ENCODE data around the gene ARHGEF6. TPM values are rescaled to one million over a fixed set of nuclear protein-coding genes. Genes with fewer than 3 reads are reported as not detected.

ARHGEF6 gene
- total and polyA plus RNA-seq, 12 donors, result 9.1 to 37.9 (median 25.0) TPM

GRCh38 chrX:136660896-136661295 lies 119.8 kb downstream of the ARHGEF6 start:
- no peaks in the 10 kb centered on the region for H3K36me3 ChIP-seq (replicated peaks in 1 of 2)
- H3K4me1 ChIP-seq (replicated peaks in 1 of 2), result no peaks in the 10 kb centered on the region
- intact Hi-C loops (cut with DNase I), result no loop called here
- H3K27ac ChIP-seq, result no peak overlapping the region
- no peak overlapping the region for H3K4me3 ChIP-seq
- H3K27me3 ChIP-seq, result no peaks in the 10 kb centered on the region
- TF ChIP-seq POLR2A (IDR thresholded peaks at IDR 0.05), result no peak
- TF ChIP-seq CTCF (IDR thresholded peaks at IDR 0.05), result no peak
- no peak for DNase-seq
- 59 to 100% (median 94%) methylated on average over 1 of the region's 1 CpG for WGBS, 4 donors
- peaks cover 0 to 3% (median 0%) of the 10 kb centered on the region in 3 donors for H3K9me3 ChIP-seq (replicated peaks in 1 of 3)

GRCh38 chrX:136659174-136659573 lies 121.6 kb downstream of the ARHGEF6 start:
- Histone ChIP-seq H3K9me3 (replicated peaks in 1 of 3) (no peaks in the 10 kb centered on the region), H3K4me3 (no peak overlapping the region), H3K4me1 (replicated peaks in 1 of 2) (no peaks in the 10 kb centered on the region), H3K27me3 (no peaks in the 10 kb centered on the region), H3K27ac (no peak overlapping the region), H3K36me3 (replicated peaks in 1 of 2) (no peaks in the 10 kb centered on the region)
- TF ChIP-seq POLR2A (IDR thresholded peaks at IDR 0.05), result no peak
- TF ChIP-seq CTCF (IDR thresholded peaks at IDR 0.05), result no peak
- WGBS, 4 donors, result 85 to 95% (median 85%) methylated on average over 6 to 9 of the region's 9 CpGs
- no peak for DNase-seq
- intact Hi-C loops (cut with DNase I), result no loop called here

GRCh38 chrX:136658151-136658550 lies 122.6 kb downstream of the ARHGEF6 start:
- Histone ChIP-seq H3K4me1 (replicated peaks in 1 of 2) (no peaks in the 10 kb centered on the region), H3K4me3 (no peak overlapping the region), H3K27me3 (no peaks in the 10 kb centered on the region), H3K27ac (no peak overlapping the region), H3K36me3 (replicated peaks in 1 of 2) (no peaks in the 10 kb centered on the region), H3K9me3 (replicated peaks in 1 of 3) (no peaks in the 10 kb centered on the region)
- intact Hi-C loops (cut with DNase I), result no loop called here
- 74 to 92% (median 85%) methylated on average over 4 to 5 of the region's 5 CpGs for WGBS, 4 donors
- TF ChIP-seq CTCF (IDR thresholded peaks at IDR 0.05) (no peak), POLR2A (IDR thresholded peaks at IDR 0.05) (no peak)
- DNase-seq, result no peak

GRCh38 chrX:136656361-136656964 lies 124.3 kb downstream of the ARHGEF6 start:
- no peak for TF ChIP-seq POLR2A (IDR thresholded peaks at IDR 0.05)
- no peak for TF ChIP-seq CTCF (IDR thresholded peaks at IDR 0.05)
- no peak for DNase-seq
- 74 to 88% (median 85%) methylated on average over 5 of the region's 5 CpGs for WGBS, 4 donors
- intact Hi-C loops (cut with DNase I), result no loop called here
- H3K4me1 ChIP-seq (replicated peaks in 1 of 2), result no peaks in the 10 kb centered on the region
- H3K27me3 ChIP-seq, result no peaks in the 10 kb centered on the region
- no peak overlapping the region for H3K4me3 ChIP-seq
- no peaks in the 10 kb centered on the region for H3K36me3 ChIP-seq (replicated peaks in 1 of 2)
- no peak overlapping the region for H3K27ac ChIP-seq
- no peaks in the 10 kb centered on the region for H3K9me3 ChIP-seq (replicated peaks in 1 of 3)

All from adrenal gland (tissue), 12 donors.